WTC11 (cell line): ENCODE measurements around the gene OSTM1.

Source experiments
- CREM ChIP-seq: sonication (generic); formaldehyde crosslinking; IDR thresholded peaks from 2 replicates; pipeline ENCODE4 v1.8.1; 2022; ENCODE audit warnings: mild to moderate bottlenecking, missing genetic modification reagents, moderate library complexity
- E2F1 ChIP-seq: sonication (generic); formaldehyde crosslinking; IDR thresholded peaks from 2 replicates; pipeline ENCODE4 v1.8.0; 2022; ENCODE audit warnings: mild to moderate bottlenecking, missing genetic modification reagents
- ESRRA ChIP-seq: sonication (generic); formaldehyde crosslinking; IDR thresholded peaks from 2 replicates; pipeline ENCODE4 v1.8.1; 2022; ENCODE audit warnings: mild to moderate bottlenecking, missing genetic modification reagents, borderline replicate concordance
- GABPB1 ChIP-seq: sonication (generic); formaldehyde crosslinking; IDR thresholded peaks from 2 replicates; pipeline ENCODE4 v1.8.1; 2023; ENCODE audit warnings: mild to moderate bottlenecking, missing genetic modification reagents
- MLX ChIP-seq: sonication (generic); formaldehyde crosslinking; IDR thresholded peaks from 2 replicates; pipeline ENCODE4 v1.8.1; 2023; ENCODE audit warnings: mild to moderate bottlenecking, missing genetic modification reagents, moderate library complexity
- NR1H2 ChIP-seq: sonication (generic); formaldehyde crosslinking; IDR thresholded peaks from 2 replicates; pipeline ENCODE4 v1.9.0; 2021; ENCODE audit warnings: mild to moderate bottlenecking, moderate library complexity, missing genetic modification reagents
- TF ChIP-seq, protein P1 (sequence below): fragments of 200-600 bp; IDR thresholded peaks from 2 replicates; pipeline ENCODE4 v1.8.0; 2022; ENCODE audit warnings: antibody characterized with exemption
- TF ChIP-seq, protein P2 (sequence below): sonication (generic); formaldehyde crosslinking; IDR thresholded peaks from 2 replicates; pipeline ENCODE4 v1.8.0; 2022; ENCODE audit warnings: mild to moderate bottlenecking, missing genetic modification reagents
- TF ChIP-seq, protein P3 (sequence below): sonication (generic); formaldehyde crosslinking; IDR thresholded peaks from 2 replicates; pipeline ENCODE4 v1.8.1; 2022; ENCODE audit warnings: mild to moderate bottlenecking, missing genetic modification reagents, moderate library complexity, borderline replicate concordance

- TF ChIP-seq, protein P1, sequence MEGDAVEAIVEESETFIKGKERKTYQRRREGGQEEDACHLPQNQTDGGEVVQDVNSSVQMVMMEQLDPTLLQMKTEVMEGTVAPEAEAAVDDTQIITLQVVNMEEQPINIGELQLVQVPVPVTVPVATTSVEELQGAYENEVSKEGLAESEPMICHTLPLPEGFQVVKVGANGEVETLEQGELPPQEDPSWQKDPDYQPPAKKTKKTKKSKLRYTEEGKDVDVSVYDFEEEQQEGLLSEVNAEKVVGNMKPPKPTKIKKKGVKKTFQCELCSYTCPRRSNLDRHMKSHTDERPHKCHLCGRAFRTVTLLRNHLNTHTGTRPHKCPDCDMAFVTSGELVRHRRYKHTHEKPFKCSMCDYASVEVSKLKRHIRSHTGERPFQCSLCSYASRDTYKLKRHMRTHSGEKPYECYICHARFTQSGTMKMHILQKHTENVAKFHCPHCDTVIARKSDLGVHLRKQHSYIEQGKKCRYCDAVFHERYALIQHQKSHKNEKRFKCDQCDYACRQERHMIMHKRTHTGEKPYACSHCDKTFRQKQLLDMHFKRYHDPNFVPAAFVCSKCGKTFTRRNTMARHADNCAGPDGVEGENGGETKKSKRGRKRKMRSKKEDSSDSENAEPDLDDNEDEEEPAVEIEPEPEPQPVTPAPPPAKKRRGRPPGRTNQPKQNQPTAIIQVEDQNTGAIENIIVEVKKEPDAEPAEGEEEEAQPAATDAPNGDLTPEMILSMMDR, result no peak
- TF ChIP-seq, protein P2, sequence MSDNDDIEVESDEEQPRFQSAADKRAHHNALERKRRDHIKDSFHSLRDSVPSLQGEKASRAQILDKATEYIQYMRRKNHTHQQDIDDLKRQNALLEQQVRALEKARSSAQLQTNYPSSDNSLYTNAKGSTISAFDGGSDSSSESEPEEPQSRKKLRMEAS, result no peak
- no peak for TF ChIP-seq MLX (CRISPR knock-in tag)
- TF ChIP-seq, protein P3, sequence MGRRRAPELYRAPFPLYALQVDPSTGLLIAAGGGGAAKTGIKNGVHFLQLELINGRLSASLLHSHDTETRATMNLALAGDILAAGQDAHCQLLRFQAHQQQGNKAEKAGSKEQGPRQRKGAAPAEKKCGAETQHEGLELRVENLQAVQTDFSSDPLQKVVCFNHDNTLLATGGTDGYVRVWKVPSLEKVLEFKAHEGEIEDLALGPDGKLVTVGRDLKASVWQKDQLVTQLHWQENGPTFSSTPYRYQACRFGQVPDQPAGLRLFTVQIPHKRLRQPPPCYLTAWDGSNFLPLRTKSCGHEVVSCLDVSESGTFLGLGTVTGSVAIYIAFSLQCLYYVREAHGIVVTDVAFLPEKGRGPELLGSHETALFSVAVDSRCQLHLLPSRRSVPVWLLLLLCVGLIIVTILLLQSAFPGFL (CRISPR knock-in tag), result no peak
- TF ChIP-seq GABPB1, result no peak
- no peak for TF ChIP-seq CREM (CRISPR knock-in tag)
- TF ChIP-seq ESRRA (CRISPR knock-in tag), result no peak
- no peak for TF ChIP-seq E2F1 (CRISPR knock-in tag)
- no peak for TF ChIP-seq NR1H2 (CRISPR knock-in tag)
Measured at GRCh38 chr6:108123946-108124345, 49.4 kb upstream of the OSTM1 start.
